Measurements from ENCODE around the gene LYPD5.

Gene LYPD5

GRCh38 chr19:43804432-43804831 is 2.2 kb upstream of the LYPD5 start:
- no peak for DNase-seq

DNA sequence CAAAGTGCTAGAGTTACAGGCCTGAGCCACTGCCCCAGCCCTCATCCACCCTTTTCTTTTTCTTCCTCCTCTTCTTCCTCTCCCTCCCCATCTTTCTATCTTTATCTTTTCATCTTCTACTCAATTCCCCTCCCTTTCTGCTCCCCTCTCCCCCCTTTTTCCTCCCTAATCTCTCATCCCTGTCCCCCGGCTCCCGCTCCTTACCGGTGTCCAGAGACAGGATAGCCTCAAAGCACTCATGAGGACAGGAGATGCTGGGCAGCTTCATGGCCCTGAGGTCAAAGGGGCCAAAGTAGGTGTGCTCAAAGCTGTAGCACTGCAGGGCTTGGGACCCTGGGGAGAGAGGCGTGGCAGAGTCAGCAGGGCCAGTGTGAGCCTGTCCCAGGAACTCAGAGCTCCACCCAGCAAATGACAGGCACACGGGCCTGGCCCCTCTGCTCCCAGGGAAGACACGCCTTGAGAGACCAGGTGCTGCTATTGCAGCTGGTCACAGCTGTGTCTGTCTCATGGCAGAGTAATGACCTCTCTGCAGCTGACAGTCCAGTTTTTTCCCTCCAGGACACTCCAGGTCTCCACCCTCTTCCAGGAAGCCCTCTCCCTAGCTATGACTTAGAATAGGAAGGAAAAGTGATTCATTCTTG is 2.6 kb downstream of the LYPD5 start:
- DNase-seq, result no peak

DNA sequence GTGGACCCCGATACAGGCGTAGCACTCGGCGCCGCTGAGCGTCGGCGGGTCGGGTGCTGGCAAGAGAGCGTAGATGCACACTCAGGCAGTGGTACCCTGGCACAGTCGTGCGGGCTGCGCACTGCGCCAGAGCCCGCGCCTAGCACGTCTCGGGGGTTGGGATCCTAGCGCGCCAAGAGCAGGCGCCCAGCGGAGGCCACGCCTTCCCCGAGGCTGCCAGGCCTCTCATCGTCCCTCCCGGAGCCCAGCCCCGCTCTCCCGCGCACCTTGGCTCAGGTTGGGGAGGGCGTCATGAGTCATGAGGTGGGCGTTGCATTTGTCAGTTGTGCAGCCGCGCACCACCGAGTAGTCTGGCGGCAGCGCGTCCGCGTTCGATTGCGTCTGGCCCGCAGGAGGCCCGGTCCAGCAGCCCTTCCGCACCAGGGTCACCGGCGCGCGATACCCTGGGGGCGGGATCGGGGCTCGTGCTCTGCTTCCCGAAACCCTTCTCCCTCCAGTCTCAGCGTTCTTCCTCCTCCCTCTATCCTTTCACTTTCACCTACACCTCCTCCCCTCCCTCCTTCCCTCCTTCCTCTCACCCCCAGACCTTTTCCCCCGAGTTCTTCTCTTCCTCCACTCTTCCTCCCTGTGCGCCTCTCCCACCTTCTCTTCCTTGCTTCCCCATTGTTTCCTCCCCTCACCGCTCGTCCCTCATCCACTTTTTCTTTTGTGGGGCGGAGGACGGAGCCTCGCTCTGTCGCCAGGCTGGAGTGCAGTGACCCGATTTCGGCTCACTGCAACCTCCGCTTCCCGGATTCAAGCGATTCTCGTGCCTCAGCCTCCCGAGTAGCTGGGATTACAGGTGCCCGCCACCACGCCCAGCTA is 3.5 kb downstream of the LYPD5 start:
- no peak for DNase-seq

DNA sequence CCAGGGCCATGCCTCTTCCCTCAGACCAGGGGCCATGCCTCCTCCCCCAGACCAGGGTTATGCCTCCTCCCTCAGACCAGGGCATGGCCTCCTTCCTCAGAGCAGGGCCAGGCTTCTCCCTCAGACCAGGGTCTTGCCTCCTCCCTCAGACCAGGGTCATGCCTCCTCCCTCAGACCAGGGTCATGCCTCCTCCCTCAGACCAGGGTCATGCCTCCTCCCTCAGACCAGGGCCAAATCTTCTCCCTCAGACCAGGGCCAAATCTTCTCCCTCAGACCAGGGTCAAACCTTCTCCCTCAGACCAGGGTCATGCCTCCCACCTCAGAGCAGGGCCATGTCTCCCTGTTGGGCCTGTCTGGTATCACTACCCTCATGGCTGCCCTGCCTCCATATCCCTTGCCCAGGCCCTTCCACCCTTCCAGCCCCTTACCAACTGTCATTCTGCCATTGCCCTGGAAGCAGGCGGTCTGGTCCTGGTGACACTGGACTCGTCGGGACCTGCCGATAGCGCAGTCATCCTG is 4.2 kb downstream of the LYPD5 start:
- DNase-seq, result no peak

GRCh38 chr19:43797556-43797955 is 4.7 kb downstream of the LYPD5 start:
- no peak for DNase-seq

DNA sequence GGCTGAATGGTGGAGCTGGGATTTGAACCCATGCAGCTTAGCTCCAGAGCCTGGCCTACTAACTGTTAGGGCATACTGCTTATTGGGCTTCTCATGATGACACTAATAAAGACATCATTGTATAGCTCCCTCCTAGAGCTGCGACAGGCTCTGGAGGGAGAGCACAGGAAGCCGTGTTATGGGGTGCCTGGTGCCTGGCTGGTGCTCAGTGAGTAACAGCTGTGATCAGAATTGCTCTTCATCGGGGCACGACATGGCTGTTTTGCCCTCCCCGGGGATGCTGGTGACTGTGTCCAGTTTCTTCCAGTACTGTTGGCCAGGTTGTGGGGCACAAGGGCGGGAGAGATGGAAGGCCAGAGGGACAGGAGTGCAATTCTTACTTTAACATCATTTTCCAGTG is 5.1 kb downstream of the LYPD5 start:
- no peak for DNase-seq

DNA sequence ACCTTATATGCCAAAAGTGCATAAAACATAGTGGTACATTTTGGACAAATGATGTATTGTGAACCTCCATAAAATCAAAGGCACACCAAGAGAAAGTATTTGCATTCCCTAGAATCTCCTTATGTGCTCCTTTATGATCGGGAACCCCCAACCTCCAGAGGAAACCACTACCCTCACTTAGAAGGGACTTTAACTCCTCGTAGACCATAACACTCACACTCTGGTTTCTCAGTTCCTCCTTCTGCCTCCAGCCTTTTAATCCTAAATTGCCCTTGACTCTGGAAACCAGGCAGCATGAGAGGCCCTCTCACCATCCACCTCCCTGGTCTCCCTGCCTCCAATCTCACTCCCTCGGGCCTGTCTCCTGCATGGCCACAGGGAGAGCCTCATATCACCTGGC is 11.7 kb downstream of the LYPD5 start:
- DNase-seq, result no peak

DNA sequence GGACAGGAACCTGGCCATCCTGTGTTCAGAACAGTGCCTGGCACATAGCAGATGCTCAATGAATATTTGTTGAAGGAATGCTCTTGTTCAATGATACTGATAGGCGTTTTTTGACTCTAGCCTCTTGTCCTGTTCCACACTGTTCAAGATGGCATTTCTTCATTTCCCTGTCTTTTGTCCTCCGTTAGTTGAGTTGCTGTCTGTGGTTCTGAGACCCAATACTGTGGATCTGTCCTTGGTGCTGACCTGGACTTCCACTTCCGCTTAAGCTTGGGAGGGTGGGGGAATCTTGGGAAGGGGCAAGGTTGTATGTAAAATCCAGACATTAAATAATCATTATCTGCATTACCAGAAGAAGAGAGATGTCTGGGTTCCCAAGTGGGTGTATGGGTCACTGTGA is 13.2 kb downstream of the LYPD5 start:
- DNase-seq, result no peak

- no peak for DNase-seq
These were observed 15.6 kb downstream of the LYPD5 start for GRCh38 chr19:43786665-43787064.

DNA sequence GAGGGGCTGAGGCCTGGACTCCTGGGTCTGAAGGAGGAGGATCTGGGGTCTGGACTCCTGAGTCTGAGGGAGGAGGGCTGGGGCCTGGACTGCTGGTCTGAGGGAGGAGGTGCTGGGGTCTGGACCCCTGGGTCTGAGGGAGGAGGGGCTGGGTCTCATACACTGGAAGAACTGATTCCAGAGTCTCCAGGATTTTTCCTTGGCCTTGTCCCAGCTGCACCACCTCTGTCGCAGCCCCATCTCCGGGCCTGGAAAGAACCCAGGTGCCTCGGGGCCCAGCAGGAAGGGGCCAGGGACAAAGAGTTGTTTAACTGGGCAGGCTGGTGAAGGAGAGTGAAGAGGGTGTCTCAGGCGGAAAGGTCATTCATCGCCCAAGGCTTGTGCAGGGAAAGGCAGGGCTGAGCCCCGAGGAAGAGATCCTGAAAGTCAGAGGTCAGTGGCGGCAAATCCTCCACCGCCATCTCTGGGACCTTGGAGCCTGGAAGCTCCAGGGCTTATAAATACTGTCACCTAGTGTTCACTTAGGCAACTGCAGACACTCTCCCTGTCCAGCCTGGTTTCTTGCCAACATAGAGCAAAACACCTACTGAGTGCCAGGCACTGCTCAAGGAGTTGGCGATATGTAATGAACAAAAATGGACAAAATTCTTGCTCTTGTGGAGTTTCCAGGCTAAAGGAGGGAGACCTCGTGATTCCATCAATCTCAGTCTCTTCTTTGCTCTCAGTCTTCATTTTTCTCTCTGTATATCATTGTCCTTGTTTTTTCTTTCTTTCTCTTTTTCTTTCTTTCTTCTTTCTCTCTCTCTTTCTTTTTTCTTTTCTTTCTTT is 17.1 kb downstream of the LYPD5 start:
- DNase-seq, result peak; percentile 44

GRCh38 chr19:43784241-43784980 is 17.8 kb downstream of the LYPD5 start:
- DNase-seq, result no peak

GRCh38 chr19:43783636-43784035 is 18.6 kb downstream of the LYPD5 start:
- DNase-seq, result no peak

GRCh38 chr19:43782689-43783231 is 19.5 kb downstream of the LYPD5 start:
- DNase-seq, result no peak

GRCh38 chr19:43782311-43782660 is 20.0 kb downstream of the LYPD5 start:
- peak; percentile 13 for DNase-seq

DNA sequence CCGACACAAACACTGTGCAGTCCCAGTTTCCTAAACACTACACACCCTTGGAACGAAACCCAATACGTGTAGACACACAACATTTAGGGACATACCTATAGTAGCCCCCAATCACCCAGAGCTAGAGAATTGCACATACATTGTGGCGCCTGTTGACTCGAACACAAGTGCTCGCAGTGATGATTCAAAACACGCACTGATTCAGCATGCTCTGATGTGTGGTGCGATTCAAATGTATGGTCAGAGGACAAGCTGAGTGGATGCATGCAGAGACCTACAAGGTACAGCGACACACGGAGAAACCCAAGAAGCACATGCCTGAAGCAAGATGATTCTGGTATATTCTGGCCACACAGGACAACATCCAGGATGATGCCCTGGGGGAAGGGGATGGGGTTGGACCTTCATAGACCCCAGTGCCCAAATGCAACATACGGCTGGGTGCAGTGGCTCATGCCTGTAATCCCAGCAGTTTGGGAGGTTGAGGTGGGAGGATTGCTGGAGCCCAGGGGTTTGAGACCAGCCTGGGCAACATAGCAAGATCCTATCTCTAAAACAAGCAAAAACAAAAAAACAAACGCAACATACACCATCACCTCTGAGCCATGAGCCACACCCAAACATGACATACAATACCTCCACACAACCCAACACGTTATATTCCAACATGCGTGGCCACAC is 20.5 kb downstream of the LYPD5 start:
- DNase-seq, result no peak

DNA sequence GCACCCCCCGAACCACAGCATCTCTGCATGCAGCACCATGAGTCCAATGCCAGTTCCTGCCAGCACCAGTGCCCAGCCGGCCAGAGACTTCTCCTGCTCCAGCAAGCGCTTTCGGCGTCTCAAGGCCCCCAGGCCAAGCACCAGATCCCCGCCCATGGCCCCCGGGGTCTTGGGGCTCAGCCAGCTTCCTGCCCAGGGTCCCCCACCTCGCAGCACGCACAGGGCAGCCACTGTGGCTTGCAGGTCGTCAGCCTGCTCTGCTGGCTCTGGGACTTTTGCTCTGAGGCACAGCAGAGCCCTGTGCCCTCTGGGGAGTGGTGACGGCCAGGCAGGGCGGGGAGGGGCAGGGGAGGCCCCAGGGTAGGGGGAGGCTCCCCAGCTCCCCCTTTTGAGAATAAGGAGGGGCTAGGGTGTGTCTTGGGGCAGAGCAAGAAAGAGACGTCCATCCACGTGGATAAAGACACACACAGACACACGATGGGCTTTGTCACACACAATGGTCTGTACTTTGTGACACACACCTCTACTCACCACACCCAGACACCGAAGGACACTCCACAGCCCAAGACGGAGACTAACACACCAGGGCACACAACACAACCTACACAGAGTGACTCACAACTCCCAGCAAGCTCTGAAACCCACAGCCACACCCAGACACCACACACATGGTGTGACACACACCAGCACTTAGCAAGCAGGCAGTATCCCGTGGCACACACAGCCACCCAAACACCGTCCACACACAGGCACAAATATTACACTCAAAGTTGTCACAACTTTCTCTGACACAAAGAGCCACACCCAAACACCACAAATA is 21.3 kb downstream of the LYPD5 start, which contains the start of gene KCNN4:
Gene KCNN4, minus strand, starts transcription at position 268 of the 820 bp plus-strand sequence. Its CDS starts 112 bp downstream, at position 156.
- no peak for DNase-seq

DNA sequence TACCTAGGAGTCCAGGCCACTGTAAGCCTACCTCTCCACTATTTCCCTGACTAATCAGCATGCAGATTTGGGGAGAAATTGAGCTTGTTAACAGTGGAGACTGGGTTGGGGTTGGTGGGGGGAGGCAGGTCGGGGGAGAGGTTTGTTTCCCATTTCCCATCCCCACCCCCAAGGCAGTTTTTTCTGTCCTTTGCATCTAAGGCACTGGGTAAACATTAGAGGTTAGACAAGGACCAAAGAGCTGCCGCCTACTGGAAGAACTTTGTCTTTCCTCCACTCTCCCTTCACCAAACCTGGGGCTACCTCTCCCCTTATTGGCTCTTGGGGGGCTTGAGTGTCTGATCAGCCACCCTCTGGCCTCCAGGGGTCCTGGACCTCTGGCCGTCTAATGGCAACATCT is 22.4 kb downstream of the LYPD5 start:
- DNase-seq, result no peak

GRCh38 chr19:43779147-43779819 is 23.0 kb downstream of the LYPD5 start:
- no peak for DNase-seq

DNA sequence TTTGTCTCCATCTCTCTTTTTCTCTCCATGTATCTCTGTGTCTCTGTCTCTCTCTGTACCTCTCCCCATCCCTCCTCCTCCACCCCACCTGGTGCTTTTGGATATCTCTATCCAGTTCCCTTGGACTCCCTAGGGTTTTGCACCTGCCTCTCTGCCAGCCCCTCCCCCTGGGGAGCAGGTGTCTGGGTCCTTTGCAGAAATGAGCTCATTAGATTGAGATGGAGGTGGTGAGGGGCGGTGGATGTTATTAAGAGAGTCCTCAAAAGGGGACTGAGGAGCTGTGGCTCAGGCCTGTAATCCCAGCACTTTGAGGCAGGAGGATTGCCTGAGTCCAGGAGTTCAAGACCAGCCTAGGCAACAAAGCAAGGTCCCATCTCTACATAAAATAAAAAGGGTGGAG is 23.6 kb downstream of the LYPD5 start:
- DNase-seq, result no peak

DNA sequence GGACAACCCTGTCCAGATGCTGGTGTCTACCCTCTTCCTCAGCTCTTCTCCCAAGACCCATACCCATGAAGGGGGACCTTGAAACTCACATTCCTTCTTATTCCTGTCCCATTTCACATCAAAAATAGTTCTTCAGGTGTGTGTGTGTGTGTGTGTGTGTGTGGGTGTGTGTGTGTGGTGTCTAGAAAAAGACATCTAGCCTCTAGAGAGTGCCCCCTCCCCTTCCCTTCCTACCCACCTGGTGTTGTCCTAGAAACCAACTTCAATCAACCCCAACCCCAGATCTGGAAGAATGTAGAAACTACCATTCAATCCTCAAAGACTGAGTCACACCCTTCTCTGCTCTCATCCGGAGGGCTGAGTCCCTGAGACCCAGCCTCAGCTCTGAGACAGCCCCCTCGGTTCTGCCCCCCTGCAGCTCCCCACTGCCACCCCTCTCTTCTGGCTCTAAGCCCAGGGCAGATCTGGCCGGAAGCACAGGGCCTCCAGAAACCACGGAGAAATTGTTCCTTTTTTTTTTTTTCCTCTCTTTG is 25.0 kb downstream of the LYPD5 start:
- no peak for DNase-seq

Measured in NCI-H1694 treated with DMSO at 0.1 percent for 48 hours (cell line).